ENCODE measurements around the gene STK40. TPM values are rescaled to one million over a fixed set of nuclear protein-coding genes. Genes with fewer than 3 reads are reported as not detected.
A peak's percentile ranks its signal among the peaks of the same experiment; 100 is the strongest.

The STK40 gene
- total and polyA plus RNA-seq, 9 of the 15 experiments (the other 6 are each of a cell fraction or from before 2014, with no cell fraction given), result 0.69 to 94.3 (median 39.1) TPM

GRCh38 chr1:36386265-36387140, 779 bp upstream of the STK40 start (continued):
- TF ChIP-seq NELFE (IDR thresholded peaks at IDR 0.05; ENCODE audit: insufficient read depth, insufficient read length) (no peak), BRD4 (IDR thresholded peaks at IDR 0.05) (peak; percentile 99), SMAD1 (IDR thresholded peaks at IDR 0.05; ENCODE audit: low read depth, low read length, partially characterized antibody) (peak; percentile 93), BRD9 (IDR thresholded peaks at IDR 0.05; ENCODE audit: low read depth, partially characterized antibody) (peak; percentile 97), NKRF (IDR thresholded peaks at IDR 0.05; ENCODE audit: borderline replicate concordance) (peak; percentile 86), ZFP1 (CRISPR knock-in tag; IDR thresholded peaks at IDR 0.05) (peak; percentile 55; the same call in 1 of the 2 replicates), ZNF41 (CRISPR knock-in tag; conservative IDR thresholded peaks at IDR 0.05) (peak; percentile 87), FUS (optimal IDR thresholded peaks at IDR 0.05; ENCODE audit: low read depth, low read length) (no peak), ZNF212 (CRISPR knock-in tag; IDR thresholded peaks at IDR 0.05) (no peak), ZNF592 (IDR thresholded peaks at IDR 0.05) (peak; percentile 99), ZNF274 (IDR thresholded peaks at IDR 0.05; ENCODE audit: borderline replicate concordance, low read depth, low read length) (no peak), ETV6 (IDR thresholded peaks at IDR 0.05; ENCODE audit: borderline replicate concordance in 1 of 2, low read depth in 2 of 2, low read length in 1 of 2) (0 out of 4 replicates have a peak, but pooled peaks of 1 of the 2 experiments have one; percentile 5), ETV6 (CRISPR knock-in tag; IDR thresholded peaks at IDR 0.05; ENCODE audit: borderline replicate concordance) (0 out of 2 replicates have a peak, but pooled peaks have one; percentile 36), ZKSCAN3 (CRISPR knock-in tag; IDR thresholded peaks at IDR 0.05) (no peak), TEAD2 (tag; IDR thresholded peaks at IDR 0.05) (peak; percentile 85), CCNT2 (IDR thresholded peaks at IDR 0.05; ENCODE audit: borderline replicate concordance, extremely low read depth, insufficient read length, low read depth, low read length) (peak; percentile 3), ZNF740 (CRISPR knock-in tag; IDR thresholded peaks at IDR 0.05) (no peak), ZNF740 (tag; IDR thresholded peaks at IDR 0.05) (peak in 1 of 2 experiments; percentile 88; a peak in 2 of 4 replicates), CSDE1 (IDR thresholded peaks at IDR 0.05) (peak in 1 of 2 experiments; percentile 48; a peak in 2 of 4 replicates), PML (IDR thresholded peaks at IDR 0.05; ENCODE audit: low read length) (peak; percentile 81), ESRRA (IDR thresholded peaks at IDR 0.05; ENCODE audit: borderline replicate concordance, low read depth) (no peak; the same call in none of the 2 replicates)
